SIG-M5 (cell line): Measurements from ENCODE around the gene LRP1.
A peak's percentile ranks its signal among the peaks of the same experiment; 100 is the strongest.

Source experiments
- DNase-seq: peaks from one replicate; lab custom pipeline; 2025; lab: John Stamatoyannopoulos, UW

Gene LRP1

GRCh38 chr12:57127726-57128518, at the start of gene LRP1:
Gene LRP1 (plus strand): TSS chr12:57128483. CDS start chr12:57128965, 482 bp downstream.
- DNase-seq, result no peak

GRCh38 chr12:57078519-57079404, 49.5 kb upstream of the LRP1 start, which contains the start of gene NEMP1:
Gene NEMP1 (minus strand): TSS chr12:57078791. CDS start chr12:57078745, 46 bp downstream.
- peak; percentile 100 for DNase-seq

GRCh38 chr12:57079821-57080220, 48.5 kb upstream of the LRP1 start:
- no peak for DNase-seq

GRCh38 chr12:57080855-57081254, 47.4 kb upstream of the LRP1 start:
- no peak for DNase-seq

GRCh38 chr12:57085999-57086492, 42.2 kb upstream of the LRP1 start:
- no peak for DNase-seq

GRCh38 chr12:57086493-57087009, 41.7 kb upstream of the LRP1 start:
- no peak for DNase-seq

GRCh38 chr12:57087010-57087690, 41.1 kb upstream of the LRP1 start:
- no peak for DNase-seq

- DNase-seq, result peak; percentile 80
Measured at GRCh38 chr12:57087691-57088353, 40.5 kb upstream of the LRP1 start.

- peak; percentile 87 for DNase-seq
Measured at GRCh38 chr12:57088354-57089270, 39.7 kb upstream of the LRP1 start, which contains the start of gene NAB2. Gene NAB2 (plus strand): TSS chr12:57089114. CDS start chr12:57089272, 158 bp downstream.

- no peak for DNase-seq
Measured at GRCh38 chr12:57089271-57090245, 38.7 kb upstream of the LRP1 start.

GRCh38 chr12:57090490-57090889, 37.8 kb upstream of the LRP1 start:
- DNase-seq, result no peak

GRCh38 chr12:57090924-57091637, 37.2 kb upstream of the LRP1 start:
- DNase-seq, result no peak

GRCh38 chr12:57091638-57092528, 36.4 kb upstream of the LRP1 start:
- DNase-seq, result no peak

GRCh38 chr12:57092529-57092862, 35.8 kb upstream of the LRP1 start:
- DNase-seq, result no peak

- no peak for DNase-seq
Measured at GRCh38 chr12:57092876-57093414, 35.3 kb upstream of the LRP1 start.

GRCh38 chr12:57093415-57094207, 34.7 kb upstream of the LRP1 start:
- DNase-seq, result no peak
